GM23338 (cell line): ENCODE measurements around the gene IGF2BP2. TPM values are rescaled to one million over a fixed set of nuclear protein-coding genes. Genes with fewer than 3 reads are reported as not detected.
A peak's percentile ranks its signal among the peaks of the same experiment; 100 is the strongest.

Experiments
- ATAC-seq: fragments of 200-7000 bp; cut with Tn5 transposase; 3 replicates; pipeline ENCODE4 v1.9.1; 2020
- DNase-seq: peaks from one replicate; pipeline ENCODE4 v3.0.0-alpha.2; 2015; ENCODE audit warnings: low spot score
- H2AFZ ChIP-seq: fragments of 200-600 bp; sonication (generic); 2 replicates; pipeline ENCODE4 v1.8.0; 2016; ENCODE audit warnings: antibody characterized with exemption, mild to moderate bottlenecking, moderate library complexity
- H3F3A ChIP-seq: fragments of 200-600 bp; sonication (generic); replicated peaks from 2 replicates; pipeline ENCODE4 v1.8.0; 2017; ENCODE audit warnings: antibody characterized with exemption, mixed run types, low read depth
- H3K27ac ChIP-seq: fragments of 200-600 bp; sonication (generic); 2 replicates; pipeline ENCODE4 v1.6.1; 2016; ENCODE audit warnings: low read depth
- H3K27me3 ChIP-seq: fragments of 200-600 bp; sonication (generic); 2 replicates; pipeline ENCODE4 v1.8.0; 2016; ENCODE audit warnings: mild to moderate bottlenecking, mixed run types, moderate library complexity; ENCODE audit not compliant: insufficient read depth
- H3K36me3 ChIP-seq: fragments of 200-600 bp; sonication (generic); 2 replicates; pipeline ENCODE4 v1.8.0; 2016; ENCODE audit warnings: mild to moderate bottlenecking; ENCODE audit not compliant: insufficient read depth
- H3K4me1 ChIP-seq: fragments of 200-600 bp; sonication (generic); 2 replicates; pipeline ENCODE4 v1.8.0; 2016; ENCODE audit warnings: mild to moderate bottlenecking, moderate library complexity; ENCODE audit not compliant: insufficient read depth
- H3K4me2 ChIP-seq: fragments of 200-600 bp; sonication (generic); 2 replicates; pipeline ENCODE4 v1.7.1; 2017; ENCODE audit warnings: mixed run types
- H3K4me3 ChIP-seq: fragments of 200-600 bp; sonication (generic); 2 replicates; pipeline ENCODE4 v1.6.1; 2016; ENCODE audit warnings: mixed run types
- H3K79me2 ChIP-seq: fragments of 200-600 bp; sonication (generic); replicated peaks from 2 replicates; pipeline ENCODE4 v1.8.0; 2017; ENCODE audit warnings: mild to moderate bottlenecking; ENCODE audit not compliant: insufficient read depth
- H3K9me2 ChIP-seq: fragments of 200-600 bp; sonication (generic); 2 replicates; pipeline ENCODE4 v1.8.0; 2017; ENCODE audit not compliant: insufficient read depth
- H4K20me1 ChIP-seq: fragments of 200-600 bp; sonication (generic); replicated peaks from 2 replicates; pipeline ENCODE4 v1.8.0; 2017; ENCODE audit warnings: mild to moderate bottlenecking; ENCODE audit not compliant: insufficient read depth
- H3K27ac Mint-ChIP-seq: 2 replicates; pipeline ENCODE4 v1.8.0; 2020; ENCODE audit warnings: inconsistent platforms, mild to moderate bottlenecking, moderate library complexity, mixed read lengths
- H3K27me3 Mint-ChIP-seq: 3 replicates; pipeline ENCODE4 v1.8.0; 2022; ENCODE audit warnings: low read depth, mild to moderate bottlenecking, moderate library complexity, mixed read lengths, inconsistent platforms; ENCODE audit not compliant: insufficient read depth, poor library complexity
- H3K36me3 Mint-ChIP-seq: 3 replicates; pipeline ENCODE4 v1.8.0; 2021; ENCODE audit warnings: low read depth, mild to moderate bottlenecking, inconsistent platforms, moderate library complexity, mixed read lengths
- H3K4me1 Mint-ChIP-seq: 3 replicates; pipeline ENCODE4 v1.8.0; 2020; ENCODE audit warnings: mild to moderate bottlenecking, inconsistent platforms, mixed read lengths
- H3K4me3 Mint-ChIP-seq: 3 replicates; pipeline ENCODE4 v1.8.0; 2021; ENCODE audit warnings: moderate library complexity, mild to moderate bottlenecking, inconsistent platforms, mixed read lengths
- H3K9me3 Mint-ChIP-seq: 3 replicates; pipeline ENCODE4 v1.8.0; 2020; ENCODE audit warnings: moderate library complexity, mild to moderate bottlenecking, inconsistent platforms, mixed read lengths
- CREB1 ChIP-seq: fragments of 250-450 bp; sonication (Bioruptor Pico); IDR thresholded peaks from 2 replicates; pipeline ENCODE4 v1.5.0; 2020; ENCODE audit warnings: low read depth, mild to moderate bottlenecking, moderate library complexity
- CTCF ChIP-seq, 2 experiments: fragments of 200-600 bp in 1 of 2; sonication (generic) in 1 of 2; conservative IDR thresholded peaks; 2 replicates each; pipeline versions ENCODE4 v1.5.1 to v1.6.1; 2016 to 2017; ENCODE audit warnings: antibody characterized with exemption in 2 of 2, low read depth in 2 of 2, mild to moderate bottlenecking in 2 of 2, moderate library complexity in 1 of 2
- ETS1 ChIP-seq: IDR thresholded peaks from 2 replicates; pipeline ENCODE4 v1.6.1; 2016; ENCODE audit warnings: antibody characterized with exemption
- EZH2 ChIP-seq: fragments of 200-600 bp; sonication (generic); IDR thresholded peaks from one replicate; pipeline ENCODE4 v1.8.0; 2017; ENCODE audit warnings: antibody characterized with exemption, mild to moderate bottlenecking, low read depth; ENCODE audit not compliant: unreplicated experiment
- EZH2phosphoT487 ChIP-seq: fragments of 200-600 bp; sonication (generic); IDR thresholded peaks from one replicate; pipeline ENCODE4 v1.8.1; 2018; ENCODE audit warnings: antibody characterized with exemption; ENCODE audit not compliant: unreplicated experiment
- JUNB ChIP-seq: IDR thresholded peaks from one replicate; pipeline ENCODE4 v1.6.1; 2016; ENCODE audit warnings: antibody characterized with exemption; ENCODE audit not compliant: unreplicated experiment
- NANOG ChIP-seq: IDR thresholded peaks from 2 replicates; pipeline ENCODE4 v1.6.1; 2016; ENCODE audit warnings: antibody characterized with exemption, borderline replicate concordance
- POLR2AphosphoS5 ChIP-seq: IDR thresholded peaks from 2 replicates; pipeline ENCODE4 v1.6.1; 2016; ENCODE audit warnings: antibody characterized with exemption, low read depth
- STAT1 ChIP-seq: IDR thresholded peaks from one replicate; pipeline ENCODE4 v1.6.1; 2016; ENCODE audit warnings: antibody characterized with exemption; ENCODE audit not compliant: unreplicated experiment
- ZNF114 ChIP-seq: fragments of 250-450 bp; sonication (Bioruptor Pico); IDR thresholded peaks from 2 replicates; pipeline ENCODE4 v1.5.0; 2020; ENCODE audit warnings: mild to moderate bottlenecking, moderate library complexity
- ZNF331 ChIP-seq: fragments of 250-450 bp; sonication (Bioruptor Pico); IDR thresholded peaks from 2 replicates; pipeline ENCODE4 v1.5.0; 2020; ENCODE audit warnings: low read depth, mild to moderate bottlenecking, moderate library complexity
- polyA plus RNA-seq: library from polyadenylated mRNA; unstranded; fragments of >200 nt; fragmentation: Nextera tagmentation; extraction: Ambion mirVana; gene quantifications from 2 replicates; pipeline ENCODE4 v1.2.1, GENCODE V29; 2016
- total RNA-seq: library from RNA; depleted of rRNA; stranded (reverse); fragments of >200 nt; shearing (Covaris generic); gene quantifications from 2 replicates; pipeline ENCODE4 v1.2.3, GENCODE V29; 2014
- TF ChIP-seq, protein P1 (sequence below): fragments of 250-450 bp; sonication (Bioruptor Pico); IDR thresholded peaks from 2 replicates; pipeline ENCODE4 v1.5.0; 2020; ENCODE audit warnings: mild to moderate bottlenecking, moderate library complexity
- TF ChIP-seq, protein P2 (sequence below): IDR thresholded peaks from one replicate; pipeline ENCODE4 v1.6.1; 2018; ENCODE audit warnings: antibody characterized with exemption; ENCODE audit not compliant: unreplicated experiment

Gene IGF2BP2
- total and polyA plus RNA-seq, 2 experiments from 2014 or later: 82.9 to 84.5 TPM

DNA sequence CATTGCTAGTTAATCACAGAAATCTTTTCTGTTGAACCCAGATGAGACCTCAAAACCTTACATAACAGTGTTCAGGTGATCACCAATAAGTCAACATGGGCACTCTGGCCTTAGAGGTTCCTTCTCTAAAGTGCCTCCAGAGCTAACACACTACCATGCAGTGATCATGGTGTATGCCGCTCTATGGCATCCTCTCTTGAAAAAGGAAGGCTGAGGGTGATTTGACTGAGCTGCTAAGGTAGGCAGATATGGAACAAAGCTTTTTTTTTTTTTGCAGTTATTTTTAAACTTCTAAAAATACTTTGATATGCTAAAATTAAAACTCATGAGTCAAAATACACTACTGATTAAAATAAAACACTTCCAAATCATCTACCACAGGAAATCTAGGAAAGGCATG lies 46.0 kb downstream of the IGF2BP2 start:
- Histone ChIP-seq H3F3A (no peaks in the 10 kb centered on the region), H3K4me1 (peaks cover 59% of the 10 kb centered on the region), H2AFZ (no peak overlapping the region), H3K79me2 (peaks cover 100% of the 10 kb centered on the region), H4K20me1 (peaks cover 25% of the 10 kb centered on the region), H3K36me3 (no peaks in the 10 kb centered on the region), H3K4me3 (no peak overlapping the region), H3K4me2 (peak overlapping the region; percentile 66), H3K27ac (peak overlapping the region; percentile 70; the same call in 1 of the 2 replicates), H3K9me2 (no peaks in the 10 kb centered on the region), H3K27me3 (no peaks in the 10 kb centered on the region)
- Mint-ChIP-seq H3K36me3 (peaks cover 6% of the 10 kb centered on the region; the same call in 1 of the 3 replicates), H3K4me1 (peaks cover 68% of the 10 kb centered on the region), H3K9me3 (no peaks in the 10 kb centered on the region), H3K4me3 (no peak overlapping the region), H3K27ac (peak overlapping the region; percentile 62), H3K27me3 (no peaks in the 10 kb centered on the region)
- TF ChIP-seq ETS1 (no peak), POLR2AphosphoS5 (no peak), EZH2 (no peak), ZNF114 (CRISPR knock-in tag) (no peak), NANOG (no peak), CREB1 (CRISPR knock-in tag) (no peak), JUNB (no peak), ZNF331 (no peak), EZH2phosphoT487 (no peak), CTCF (conservative IDR thresholded peaks at IDR 0.05; ENCODE audit: low read depth in 2 of 2) (no peak), STAT1 (no peak)
- TF ChIP-seq, protein P1, sequence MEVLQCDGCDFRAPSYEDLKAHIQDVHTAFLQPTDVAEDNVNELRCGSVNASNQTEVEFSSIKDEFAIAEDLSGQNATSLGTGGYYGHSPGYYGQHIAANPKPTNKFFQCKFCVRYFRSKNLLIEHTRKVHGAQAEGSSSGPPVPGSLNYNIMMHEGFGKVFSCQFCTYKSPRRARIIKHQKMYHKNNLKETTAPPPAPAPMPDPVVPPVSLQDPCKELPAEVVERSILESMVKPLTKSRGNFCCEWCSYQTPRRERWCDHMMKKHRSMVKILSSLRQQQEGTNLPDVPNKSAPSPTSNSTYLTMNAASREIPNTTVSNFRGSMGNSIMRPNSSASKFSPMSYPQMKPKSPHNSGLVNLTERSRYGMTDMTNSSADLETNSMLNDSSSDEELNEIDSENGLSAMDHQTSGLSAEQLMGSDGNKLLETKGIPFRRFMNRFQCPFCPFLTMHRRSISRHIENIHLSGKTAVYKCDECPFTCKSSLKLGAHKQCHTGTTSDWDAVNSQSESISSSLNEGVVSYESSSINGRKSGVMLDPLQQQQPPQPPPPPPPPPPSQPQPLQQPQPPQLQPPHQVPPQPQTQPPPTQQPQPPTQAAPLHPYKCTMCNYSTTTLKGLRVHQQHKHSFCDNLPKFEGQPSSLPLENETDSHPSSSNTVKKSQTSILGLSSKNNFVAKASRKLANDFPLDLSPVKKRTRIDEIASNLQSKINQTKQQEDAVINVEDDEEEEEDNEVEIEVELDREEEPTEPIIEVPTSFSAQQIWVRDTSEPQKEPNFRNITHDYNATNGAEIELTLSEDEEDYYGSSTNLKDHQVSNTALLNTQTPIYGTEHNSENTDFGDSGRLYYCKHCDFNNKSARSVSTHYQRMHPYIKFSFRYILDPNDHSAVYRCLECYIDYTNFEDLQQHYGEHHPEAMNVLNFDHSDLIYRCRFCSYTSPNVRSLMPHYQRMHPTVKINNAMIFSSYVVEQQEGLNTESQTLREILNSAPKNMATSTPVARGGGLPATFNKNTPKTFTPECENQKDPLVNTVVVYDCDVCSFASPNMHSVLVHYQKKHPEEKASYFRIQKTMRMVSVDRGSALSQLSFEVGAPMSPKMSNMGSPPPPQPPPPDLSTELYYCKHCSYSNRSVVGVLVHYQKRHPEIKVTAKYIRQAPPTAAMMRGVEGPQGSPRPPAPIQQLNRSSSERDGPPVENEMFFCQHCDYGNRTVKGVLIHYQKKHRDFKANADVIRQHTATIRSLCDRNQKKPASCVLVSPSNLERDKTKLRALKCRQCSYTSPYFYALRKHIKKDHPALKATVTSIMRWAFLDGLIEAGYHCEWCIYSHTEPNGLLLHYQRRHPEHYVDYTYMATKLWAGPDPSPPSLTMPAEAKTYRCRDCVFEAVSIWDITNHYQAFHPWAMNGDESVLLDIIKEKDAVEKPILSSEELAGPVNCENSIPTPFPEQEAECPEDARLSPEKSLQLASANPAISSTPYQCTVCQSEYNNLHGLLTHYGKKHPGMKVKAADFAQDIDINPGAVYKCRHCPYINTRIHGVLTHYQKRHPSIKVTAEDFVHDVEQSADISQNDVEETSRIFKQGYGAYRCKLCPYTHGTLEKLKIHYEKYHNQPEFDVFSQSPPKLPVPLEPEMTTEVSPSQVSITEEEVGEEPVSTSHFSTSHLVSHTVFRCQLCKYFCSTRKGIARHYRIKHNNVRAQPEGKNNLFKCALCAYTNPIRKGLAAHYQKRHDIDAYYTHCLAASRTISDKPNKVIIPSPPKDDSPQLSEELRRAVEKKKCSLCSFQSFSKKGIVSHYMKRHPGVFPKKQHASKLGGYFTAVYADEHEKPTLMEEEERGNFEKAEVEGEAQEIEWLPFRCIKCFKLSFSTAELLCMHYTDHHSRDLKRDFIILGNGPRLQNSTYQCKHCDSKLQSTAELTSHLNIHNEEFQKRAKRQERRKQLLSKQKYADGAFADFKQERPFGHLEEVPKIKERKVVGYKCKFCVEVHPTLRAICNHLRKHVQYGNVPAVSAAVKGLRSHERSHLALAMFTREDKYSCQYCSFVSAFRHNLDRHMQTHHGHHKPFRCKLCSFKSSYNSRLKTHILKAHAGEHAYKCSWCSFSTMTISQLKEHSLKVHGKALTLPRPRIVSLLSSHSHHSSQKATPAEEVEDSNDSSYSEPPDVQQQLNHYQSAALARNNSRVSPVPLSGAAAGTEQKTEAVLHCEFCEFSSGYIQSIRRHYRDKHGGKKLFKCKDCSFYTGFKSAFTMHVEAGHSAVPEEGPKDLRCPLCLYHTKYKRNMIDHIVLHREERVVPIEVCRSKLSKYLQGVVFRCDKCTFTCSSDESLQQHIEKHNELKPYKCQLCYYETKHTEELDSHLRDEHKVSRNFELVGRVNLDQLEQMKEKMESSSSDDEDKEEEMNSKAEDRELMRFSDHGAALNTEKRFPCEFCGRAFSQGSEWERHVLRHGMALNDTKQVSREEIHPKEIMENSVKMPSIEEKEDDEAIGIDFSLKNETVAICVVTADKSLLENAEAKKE (CRISPR knock-in tag): no peak
- TF ChIP-seq, protein P2, sequence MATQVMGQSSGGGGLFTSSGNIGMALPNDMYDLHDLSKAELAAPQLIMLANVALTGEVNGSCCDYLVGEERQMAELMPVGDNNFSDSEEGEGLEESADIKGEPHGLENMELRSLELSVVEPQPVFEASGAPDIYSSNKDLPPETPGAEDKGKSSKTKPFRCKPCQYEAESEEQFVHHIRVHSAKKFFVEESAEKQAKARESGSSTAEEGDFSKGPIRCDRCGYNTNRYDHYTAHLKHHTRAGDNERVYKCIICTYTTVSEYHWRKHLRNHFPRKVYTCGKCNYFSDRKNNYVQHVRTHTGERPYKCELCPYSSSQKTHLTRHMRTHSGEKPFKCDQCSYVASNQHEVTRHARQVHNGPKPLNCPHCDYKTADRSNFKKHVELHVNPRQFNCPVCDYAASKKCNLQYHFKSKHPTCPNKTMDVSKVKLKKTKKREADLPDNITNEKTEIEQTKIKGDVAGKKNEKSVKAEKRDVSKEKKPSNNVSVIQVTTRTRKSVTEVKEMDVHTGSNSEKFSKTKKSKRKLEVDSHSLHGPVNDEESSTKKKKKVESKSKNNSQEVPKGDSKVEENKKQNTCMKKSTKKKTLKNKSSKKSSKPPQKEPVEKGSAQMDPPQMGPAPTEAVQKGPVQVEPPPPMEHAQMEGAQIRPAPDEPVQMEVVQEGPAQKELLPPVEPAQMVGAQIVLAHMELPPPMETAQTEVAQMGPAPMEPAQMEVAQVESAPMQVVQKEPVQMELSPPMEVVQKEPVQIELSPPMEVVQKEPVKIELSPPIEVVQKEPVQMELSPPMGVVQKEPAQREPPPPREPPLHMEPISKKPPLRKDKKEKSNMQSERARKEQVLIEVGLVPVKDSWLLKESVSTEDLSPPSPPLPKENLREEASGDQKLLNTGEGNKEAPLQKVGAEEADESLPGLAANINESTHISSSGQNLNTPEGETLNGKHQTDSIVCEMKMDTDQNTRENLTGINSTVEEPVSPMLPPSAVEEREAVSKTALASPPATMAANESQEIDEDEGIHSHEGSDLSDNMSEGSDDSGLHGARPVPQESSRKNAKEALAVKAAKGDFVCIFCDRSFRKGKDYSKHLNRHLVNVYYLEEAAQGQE: no peak
- peak; percentile 16; the same call in 1 of the 3 replicates for ATAC-seq
- no peak for DNase-seq
